ENCODE results near the gene EZR. TPM values are rescaled to one million over a fixed set of nuclear protein-coding genes. Genes with fewer than 3 reads are reported as not detected.

The EZR gene
- total RNA-seq, 1 donor from 2014 or later: 204 TPM

- intact Hi-C loops (cut with micrococcal nuclease): loop anchor here (5.0 kb wide), 1 partner anchor 65 kb away; no protein-coding TSS in a partner anchor
- peaks cover 85% of the 10 kb centered on the region for H3K36me3 Mint-ChIP-seq (ENCODE audit: low read depth)
- no peak overlapping the region for H3K4me3 Mint-ChIP-seq
- no peak for DNase-seq
- no peaks in the 10 kb centered on the region for H3K9me3 Mint-ChIP-seq
- H3K27ac Mint-ChIP-seq: peak overlapping the region; percentile 55
- no peaks in the 10 kb centered on the region for H3K27me3 Mint-ChIP-seq
- H3K4me1 Mint-ChIP-seq: peaks cover 22% of the 10 kb centered on the region
These were observed 51.5 kb downstream of the EZR start for GRCh38 chr6:158767709-158768108.

DNA sequence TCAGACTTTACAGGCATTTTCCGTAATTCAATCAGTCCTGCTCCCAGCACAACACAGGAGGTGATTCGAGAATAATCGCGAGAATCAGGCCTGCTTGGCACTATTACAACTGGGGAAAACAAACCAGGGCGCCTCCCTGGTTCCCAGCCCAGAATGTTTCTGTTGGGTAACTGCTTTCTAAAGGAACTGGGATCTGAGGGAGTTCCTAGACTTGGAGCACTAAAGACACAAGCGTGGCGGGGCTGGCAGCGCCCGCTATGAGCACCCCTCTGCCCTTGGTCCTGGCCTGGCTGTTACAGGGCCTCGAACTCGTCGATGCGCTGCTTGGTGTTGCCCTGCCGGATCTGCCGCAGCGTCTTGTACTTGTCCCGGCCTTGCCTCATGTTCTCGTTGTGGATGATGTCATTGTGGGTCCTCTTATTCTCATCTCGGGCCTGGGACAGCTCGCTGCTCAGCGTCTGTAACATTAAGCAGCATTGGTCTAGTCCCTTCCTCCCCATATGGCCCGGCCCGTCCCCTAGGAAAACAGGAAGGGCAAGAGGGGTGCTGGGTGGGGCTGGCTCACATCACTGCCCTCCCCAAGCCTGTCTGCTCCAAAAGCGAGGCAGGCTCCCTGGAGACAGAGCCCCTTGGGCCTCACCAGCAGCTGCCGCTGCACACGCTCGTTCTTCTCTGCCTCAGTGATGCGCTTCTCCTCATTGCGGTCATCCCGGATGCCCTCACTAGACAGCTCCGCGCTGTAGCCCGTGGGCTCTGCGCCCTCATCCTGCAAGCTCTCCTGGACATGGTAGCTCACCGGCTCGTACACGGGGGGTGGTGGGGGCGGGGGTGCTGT is 52.3 kb downstream of the EZR start:
- peak overlapping the region; percentile 55 for H3K27ac Mint-ChIP-seq
- DNase-seq: peak; percentile 56
- intact Hi-C loops (cut with micrococcal nuclease): loop anchor here (5.0 kb wide), 1 partner anchor 65 kb away; no protein-coding TSS in a partner anchor
- peaks cover 14% of the 10 kb centered on the region for H3K4me1 Mint-ChIP-seq
- H3K9me3 Mint-ChIP-seq: no peaks in the 10 kb centered on the region
- no peak overlapping the region for H3K4me3 Mint-ChIP-seq
- H3K27me3 Mint-ChIP-seq: no peaks in the 10 kb centered on the region
- peaks cover 87% of the 10 kb centered on the region for H3K36me3 Mint-ChIP-seq (ENCODE audit: low read depth)

DNA sequence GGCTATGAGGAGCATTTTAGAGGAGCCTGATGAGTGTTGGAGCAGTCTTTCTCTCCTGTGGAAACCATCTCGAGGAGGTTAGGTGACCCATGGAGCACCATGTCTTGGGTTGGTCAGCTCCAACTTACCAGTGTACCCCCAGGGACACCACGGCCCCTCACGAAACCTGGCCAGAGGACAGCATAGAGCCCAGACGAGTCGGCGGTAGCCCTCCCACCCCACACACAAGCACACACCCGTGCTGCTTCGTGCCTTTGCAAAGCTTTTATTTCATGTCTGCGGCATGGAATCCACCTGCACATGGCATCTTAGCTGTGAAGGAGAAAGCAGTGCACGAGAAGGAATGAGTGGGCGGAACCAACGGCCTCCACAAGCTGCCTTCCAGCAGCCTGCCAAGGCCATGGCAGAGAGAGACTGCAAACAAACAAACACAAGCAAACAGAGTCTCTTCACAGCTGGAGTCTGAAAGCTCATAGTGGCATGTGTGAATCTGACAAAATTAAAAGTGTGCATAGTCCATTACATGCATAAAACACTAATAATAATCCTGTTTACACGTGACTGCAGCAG is 53.6 kb downstream of the EZR start:
- Mint-ChIP-seq H3K4me3 (no peak overlapping the region), H3K4me1 (peaks cover 4% of the 10 kb centered on the region), H3K27ac (no peak overlapping the region), H3K9me3 (no peaks in the 10 kb centered on the region), H3K36me3 (ENCODE audit: low read depth) (peaks cover 82% of the 10 kb centered on the region), H3K27me3 (no peaks in the 10 kb centered on the region)
- peak; percentile 56 for DNase-seq
- intact Hi-C loops (cut with micrococcal nuclease): loop anchor here (5.0 kb wide), 1 partner anchor 63 kb away; no protein-coding TSS in a partner anchor

GRCh38 chr6:158764926-158765325 is 54.2 kb downstream of the EZR start:
- Mint-ChIP-seq H3K36me3 (ENCODE audit: low read depth) (peaks cover 77% of the 10 kb centered on the region), H3K9me3 (no peaks in the 10 kb centered on the region), H3K4me3 (no peak overlapping the region), H3K4me1 (peaks cover 3% of the 10 kb centered on the region), H3K27me3 (no peaks in the 10 kb centered on the region), H3K27ac (no peak overlapping the region)
- intact Hi-C loops (cut with micrococcal nuclease): loop anchor here (5.0 kb wide), 1 partner anchor 63 kb away; no protein-coding TSS in a partner anchor
- DNase-seq: no peak

GRCh38 chr6:158764183-158764849 is 54.9 kb downstream of the EZR start:
- H3K9me3 Mint-ChIP-seq: no peaks in the 10 kb centered on the region
- no peak overlapping the region for H3K4me3 Mint-ChIP-seq
- H3K4me1 Mint-ChIP-seq: no peaks in the 10 kb centered on the region
- no peaks in the 10 kb centered on the region for H3K27me3 Mint-ChIP-seq
- peaks cover 72% of the 10 kb centered on the region for H3K36me3 Mint-ChIP-seq (ENCODE audit: low read depth)
- peak; percentile 58 for DNase-seq
- H3K27ac Mint-ChIP-seq: peak overlapping the region; percentile 36
- intact Hi-C loops (cut with micrococcal nuclease): no loop called here

- peaks cover 70% of the 10 kb centered on the region for H3K36me3 Mint-ChIP-seq (ENCODE audit: low read depth)
- intact Hi-C loops (cut with micrococcal nuclease): no loop called here
- peak overlapping the region; percentile 36 for H3K27ac Mint-ChIP-seq
- no peak for DNase-seq
- no peaks in the 10 kb centered on the region for H3K27me3 Mint-ChIP-seq
- no peaks in the 10 kb centered on the region for H3K9me3 Mint-ChIP-seq
- no peaks in the 10 kb centered on the region for H3K4me1 Mint-ChIP-seq
- H3K4me3 Mint-ChIP-seq: no peak overlapping the region
These were observed 55.6 kb downstream of the EZR start for GRCh38 chr6:158763434-158764182.

DNA sequence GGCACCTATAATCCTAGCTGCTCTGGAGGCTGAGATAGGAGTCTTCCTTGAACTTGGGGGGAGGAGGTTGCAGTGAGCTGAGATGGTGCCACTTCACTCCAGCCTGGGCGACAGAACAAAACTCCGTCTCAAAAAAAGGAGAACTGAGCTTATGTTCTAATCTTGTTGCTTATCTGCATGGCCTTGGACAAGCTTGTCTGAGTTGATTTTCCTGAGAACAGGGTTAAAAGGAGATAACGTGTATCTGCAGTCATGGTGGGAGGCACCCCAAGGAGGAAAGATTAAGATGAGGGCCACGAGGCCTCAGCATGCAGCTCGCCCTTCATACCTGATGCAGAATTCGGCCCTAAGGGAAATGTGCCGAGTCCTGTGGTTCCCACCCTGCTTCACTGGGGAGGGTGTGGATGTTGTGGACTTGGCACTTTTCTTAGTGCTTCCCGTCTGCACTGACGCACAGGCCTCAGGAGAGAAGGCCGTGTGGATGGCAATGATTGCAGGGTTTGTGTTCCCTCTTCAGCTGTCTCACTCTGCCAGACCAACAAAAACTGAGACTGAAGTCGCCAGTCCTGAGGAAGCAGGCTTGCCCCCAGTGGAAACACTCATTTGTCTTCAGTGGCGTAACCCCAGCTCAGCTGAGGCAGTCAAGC is 56.3 kb downstream of the EZR start:
- DNase-seq: peak; percentile 57
- Mint-ChIP-seq H3K4me3 (no peak overlapping the region), H3K4me1 (no peaks in the 10 kb centered on the region), H3K36me3 (ENCODE audit: low read depth) (peaks cover 67% of the 10 kb centered on the region), H3K27ac (peak overlapping the region; percentile 62), H3K9me3 (no peaks in the 10 kb centered on the region), H3K27me3 (no peaks in the 10 kb centered on the region)
- intact Hi-C loops (cut with micrococcal nuclease): no loop called here

- Mint-ChIP-seq H3K27me3 (no peaks in the 10 kb centered on the region), H3K27ac (peak overlapping the region; percentile 39), H3K4me1 (no peaks in the 10 kb centered on the region), H3K4me3 (no peak overlapping the region), H3K36me3 (ENCODE audit: low read depth) (peaks cover 65% of the 10 kb centered on the region), H3K9me3 (no peaks in the 10 kb centered on the region)
- intact Hi-C loops (cut with micrococcal nuclease): no loop called here
- no peak for DNase-seq
These were observed 57.4 kb downstream of the EZR start for GRCh38 chr6:158761746-158762145.

- intact Hi-C loops (cut with micrococcal nuclease): no loop called here
- no peaks in the 10 kb centered on the region for H3K9me3 Mint-ChIP-seq
- DNase-seq: peak; percentile 55
- H3K4me1 Mint-ChIP-seq: no peaks in the 10 kb centered on the region
- no peaks in the 10 kb centered on the region for H3K27me3 Mint-ChIP-seq
- no peak overlapping the region for H3K4me3 Mint-ChIP-seq
- H3K36me3 Mint-ChIP-seq (ENCODE audit: low read depth): peaks cover 62% of the 10 kb centered on the region
- H3K27ac Mint-ChIP-seq: no peak overlapping the region
These were observed 58.4 kb downstream of the EZR start for GRCh38 chr6:158760618-158761250.

- Mint-ChIP-seq H3K27me3 (no peaks in the 10 kb centered on the region), H3K36me3 (ENCODE audit: low read depth) (peaks cover 61% of the 10 kb centered on the region), H3K9me3 (no peaks in the 10 kb centered on the region), H3K4me1 (no peaks in the 10 kb centered on the region), H3K4me3 (no peak overlapping the region), H3K27ac (no peak overlapping the region)
- peak; percentile 57 for DNase-seq
- intact Hi-C loops (cut with micrococcal nuclease): no loop called here
These were observed 59.1 kb downstream of the EZR start for GRCh38 chr6:158759966-158760617.

GRCh38 chr6:158758941-158759479 is 60.2 kb downstream of the EZR start:
- intact Hi-C loops (cut with micrococcal nuclease): no loop called here
- H3K4me3 Mint-ChIP-seq: no peak overlapping the region
- no peaks in the 10 kb centered on the region for H3K27me3 Mint-ChIP-seq
- H3K27ac Mint-ChIP-seq: peak overlapping the region; percentile 53
- DNase-seq: no peak
- H3K9me3 Mint-ChIP-seq: no peaks in the 10 kb centered on the region
- H3K36me3 Mint-ChIP-seq (ENCODE audit: low read depth): peaks cover 56% of the 10 kb centered on the region
- no peaks in the 10 kb centered on the region for H3K4me1 Mint-ChIP-seq

GRCh38 chr6:158758451-158758860 is 60.7 kb downstream of the EZR start:
- DNase-seq: no peak
- no peak overlapping the region for H3K4me3 Mint-ChIP-seq
- no peaks in the 10 kb centered on the region for H3K9me3 Mint-ChIP-seq
- no peak overlapping the region for H3K27ac Mint-ChIP-seq
- no peaks in the 10 kb centered on the region for H3K27me3 Mint-ChIP-seq
- H3K4me1 Mint-ChIP-seq: no peaks in the 10 kb centered on the region
- peaks cover 53% of the 10 kb centered on the region for H3K36me3 Mint-ChIP-seq (ENCODE audit: low read depth)
- intact Hi-C loops (cut with micrococcal nuclease): no loop called here
